Activated T-helper 2 cell treated with anti-CD3 and anti-CD28 coated beads, Interferon-gamma antibody, Interleukin-2, Interleukin-4, amounts not matched to agents 10 μg/mL and 5 μg/mL and 100 μg/mL, durations not matched to agents 14 hours and 24 hours and 36 hours (primary cell): Measurements from ENCODE around the gene EZH2. TPM values are rescaled to one million over a fixed set of nuclear protein-coding genes. Genes with fewer than 3 reads are reported as not detected.

Experiments
- DNase-seq: peaks from one replicate; pipeline ENCODE4 v3.0.0; 2021; ENCODE audit warnings: low spot score
- H3K27ac Mint-ChIP-seq: one replicate; pipeline ENCODE4 v1.8.0; 2021; ENCODE audit warnings: mixed read lengths
- H3K27me3 Mint-ChIP-seq: one replicate; pipeline ENCODE4 v1.8.0; 2021; ENCODE audit warnings: low read depth, mixed read lengths
- H3K36me3 Mint-ChIP-seq: one replicate; pipeline ENCODE4 v1.8.0; 2021; ENCODE audit warnings: low read depth, mixed read lengths
- H3K4me1 Mint-ChIP-seq: one replicate; pipeline ENCODE4 v1.8.0; 2021; ENCODE audit warnings: low read depth, mixed read lengths
- H3K4me3 Mint-ChIP-seq: one replicate; pipeline ENCODE4 v1.8.0; 2021; ENCODE audit warnings: low read depth, mild to moderate bottlenecking, moderate library complexity, mixed read lengths
- H3K9me3 Mint-ChIP-seq: one replicate; pipeline ENCODE4 v1.8.0; 2021; ENCODE audit warnings: mixed read lengths
- intact Hi-C: fragments of 100-400 bp; cut with micrococcal nuclease; formaldehyde crosslinking; loops from one replicate; pipeline ENCODE4 v1.15.1; 2023
- total RNA-seq: library from RNA; stranded (reverse); gene quantifications from 2 replicates; pipeline ENCODE4 v1.2.3, GENCODE V29; 2022

The EZH2 gene
- 91.0 and 91.7 TPM in 2 replicates for total RNA-seq

GRCh38 chr7:148884049-148884298 lies at the start of gene EZH2:
EZH2 (minus strand) TSS chr7:148884291; CDS start chr7:148847298, 36,993 bp downstream.
- no peaks in the 10 kb centered on the region for H3K27me3 Mint-ChIP-seq
- no peak for DNase-seq
- intact Hi-C loops = loop anchor here (1.0 to 5.0 kb wide), 5 partner anchors 29 to 144 kb away; partner anchors contain the start of gene PDIA4
- peak within 1 kb of the TSS; percentile 95 for H3K4me3 Mint-ChIP-seq
- no peaks in the 10 kb centered on the region for H3K9me3 Mint-ChIP-seq
- peaks cover 30% of the 10 kb centered on the region for H3K4me1 Mint-ChIP-seq
- peak within 1 kb of the TSS; percentile 98 for H3K27ac Mint-ChIP-seq
- peaks cover 42% of the 10 kb centered on the region for H3K36me3 Mint-ChIP-seq

GRCh38 chr7:148931470-148931869 lies 47.4 kb upstream of the EZH2 start:
- H3K4me1 Mint-ChIP-seq = peaks cover 19% of the 10 kb centered on the region
- no peak overlapping the region for H3K27ac Mint-ChIP-seq
- H3K4me3 Mint-ChIP-seq = no peak overlapping the region
- H3K27me3 Mint-ChIP-seq = no peaks in the 10 kb centered on the region
- no peak for DNase-seq
- peaks cover 18% of the 10 kb centered on the region for H3K36me3 Mint-ChIP-seq
- no peaks in the 10 kb centered on the region for H3K9me3 Mint-ChIP-seq
- intact Hi-C loops = no loop called here

GRCh38 chr7:148930335-148930734 lies 46.2 kb upstream of the EZH2 start:
- no peak overlapping the region for H3K4me3 Mint-ChIP-seq
- H3K9me3 Mint-ChIP-seq = no peaks in the 10 kb centered on the region
- H3K27me3 Mint-ChIP-seq = no peaks in the 10 kb centered on the region
- H3K36me3 Mint-ChIP-seq = peaks cover 15% of the 10 kb centered on the region
- no peak overlapping the region for H3K27ac Mint-ChIP-seq
- H3K4me1 Mint-ChIP-seq = peaks cover 23% of the 10 kb centered on the region
- intact Hi-C loops = no loop called here
- DNase-seq = no peak

GRCh38 chr7:148929176-148929575 lies 45.1 kb upstream of the EZH2 start:
- intact Hi-C loops = no loop called here
- H3K27ac Mint-ChIP-seq = no peak overlapping the region
- no peak overlapping the region for H3K4me3 Mint-ChIP-seq
- H3K36me3 Mint-ChIP-seq = peaks cover 11% of the 10 kb centered on the region
- H3K27me3 Mint-ChIP-seq = no peaks in the 10 kb centered on the region
- H3K4me1 Mint-ChIP-seq = peaks cover 28% of the 10 kb centered on the region
- DNase-seq = no peak
- no peaks in the 10 kb centered on the region for H3K9me3 Mint-ChIP-seq

GRCh38 chr7:148927123-148928045 lies 43.3 kb upstream of the EZH2 start:
- H3K27ac Mint-ChIP-seq = peak overlapping the region; percentile 80
- H3K27me3 Mint-ChIP-seq = no peaks in the 10 kb centered on the region
- no peak overlapping the region for H3K4me3 Mint-ChIP-seq
- no peak for DNase-seq
- peaks cover 9% of the 10 kb centered on the region for H3K36me3 Mint-ChIP-seq
- peaks cover 30% of the 10 kb centered on the region for H3K4me1 Mint-ChIP-seq
- H3K9me3 Mint-ChIP-seq = no peaks in the 10 kb centered on the region
- intact Hi-C loops = loop anchor here (1.0 kb wide), 1 partner anchor 12 kb away; no protein-coding TSS in a partner anchor

GRCh38 chr7:148925836-148926235 lies 41.7 kb upstream of the EZH2 start:
- no peak overlapping the region for H3K4me3 Mint-ChIP-seq
- no peaks in the 10 kb centered on the region for H3K9me3 Mint-ChIP-seq

GRCh38 chr7:148924011-148924410 lies 39.9 kb upstream of the EZH2 start:
- peaks cover 49% of the 10 kb centered on the region for H3K4me1 Mint-ChIP-seq
- DNase-seq = no peak
- peaks cover 7% of the 10 kb centered on the region for H3K36me3 Mint-ChIP-seq
- intact Hi-C loops = no loop called here
- H3K27ac Mint-ChIP-seq = no peak overlapping the region
- no peak overlapping the region for H3K4me3 Mint-ChIP-seq
- no peaks in the 10 kb centered on the region for H3K27me3 Mint-ChIP-seq
- H3K9me3 Mint-ChIP-seq = no peaks in the 10 kb centered on the region

More at GRCh38 chr7:148925836-148926235, 41.7 kb upstream of the EZH2 start:
- H3K4me1 Mint-ChIP-seq = peaks cover 39% of the 10 kb centered on the region
- DNase-seq = no peak
- H3K36me3 Mint-ChIP-seq = peaks cover 12% of the 10 kb centered on the region
- intact Hi-C loops = loop anchor here (1.0 kb wide), 1 partner anchor 12 kb away; no protein-coding TSS in a partner anchor
- H3K27me3 Mint-ChIP-seq = no peaks in the 10 kb centered on the region
- no peak overlapping the region for H3K27ac Mint-ChIP-seq

- Mint-ChIP-seq H3K4me3 (no peak overlapping the region), H3K27ac (no peak overlapping the region), H3K9me3 (no peaks in the 10 kb centered on the region), H3K27me3 (no peaks in the 10 kb centered on the region), H3K36me3 (peaks cover 5% of the 10 kb centered on the region), H3K4me1 (peaks cover 40% of the 10 kb centered on the region)
- no peak for DNase-seq
- intact Hi-C loops = no loop called here
These were observed 37.7 kb upstream of the EZH2 start for GRCh38 chr7:148921806-148922205.

GRCh38 chr7:148921189-148921588 lies 37.1 kb upstream of the EZH2 start:
- intact Hi-C loops = no loop called here
- Mint-ChIP-seq H3K4me3 (no peak overlapping the region), H3K36me3 (peaks cover 5% of the 10 kb centered on the region), H3K27me3 (no peaks in the 10 kb centered on the region), H3K9me3 (no peaks in the 10 kb centered on the region), H3K4me1 (peaks cover 42% of the 10 kb centered on the region), H3K27ac (peak overlapping the region; percentile 35)
- DNase-seq = no peak

GRCh38 chr7:148919859-148920258 lies 35.8 kb upstream of the EZH2 start:
- intact Hi-C loops = no loop called here
- peaks cover 5% of the 10 kb centered on the region for H3K36me3 Mint-ChIP-seq
- DNase-seq = no peak
- peaks cover 42% of the 10 kb centered on the region for H3K4me1 Mint-ChIP-seq
- no peak overlapping the region for H3K4me3 Mint-ChIP-seq
- no peak overlapping the region for H3K27ac Mint-ChIP-seq
- H3K9me3 Mint-ChIP-seq = no peaks in the 10 kb centered on the region
- no peaks in the 10 kb centered on the region for H3K27me3 Mint-ChIP-seq

- Mint-ChIP-seq H3K27me3 (no peaks in the 10 kb centered on the region), H3K4me1 (peaks cover 55% of the 10 kb centered on the region)
- intact Hi-C loops = no loop called here
These were observed 34.0 kb upstream of the EZH2 start for GRCh38 chr7:148918058-148918596.

GRCh38 chr7:148916186-148916585 lies 32.1 kb upstream of the EZH2 start:
- H3K4me1 Mint-ChIP-seq = peaks cover 65% of the 10 kb centered on the region
- H3K4me3 Mint-ChIP-seq = no peak overlapping the region
- H3K27ac Mint-ChIP-seq = no peak overlapping the region
- no peaks in the 10 kb centered on the region for H3K27me3 Mint-ChIP-seq
- no peaks in the 10 kb centered on the region for H3K9me3 Mint-ChIP-seq
- peaks cover 4% of the 10 kb centered on the region for H3K36me3 Mint-ChIP-seq
- no peak for DNase-seq
- intact Hi-C loops = no loop called here

More at GRCh38 chr7:148918058-148918596, 34.0 kb upstream of the EZH2 start:
- Mint-ChIP-seq H3K36me3 (peaks cover 5% of the 10 kb centered on the region), H3K4me3 (no peak overlapping the region), H3K9me3 (no peaks in the 10 kb centered on the region), H3K27ac (no peak overlapping the region)
- no peak for DNase-seq

- Mint-ChIP-seq H3K27ac (peak overlapping the region; percentile 92), H3K4me1 (peaks cover 64% of the 10 kb centered on the region), H3K9me3 (no peaks in the 10 kb centered on the region), H3K4me3 (no peak overlapping the region), H3K36me3 (peaks cover 2% of the 10 kb centered on the region), H3K27me3 (no peaks in the 10 kb centered on the region)
- intact Hi-C loops = no loop called here
- no peak for DNase-seq
These were observed 31.1 kb upstream of the EZH2 start for GRCh38 chr7:148915211-148915610.
